ENCODE results near the gene CREB5.

DNA sequence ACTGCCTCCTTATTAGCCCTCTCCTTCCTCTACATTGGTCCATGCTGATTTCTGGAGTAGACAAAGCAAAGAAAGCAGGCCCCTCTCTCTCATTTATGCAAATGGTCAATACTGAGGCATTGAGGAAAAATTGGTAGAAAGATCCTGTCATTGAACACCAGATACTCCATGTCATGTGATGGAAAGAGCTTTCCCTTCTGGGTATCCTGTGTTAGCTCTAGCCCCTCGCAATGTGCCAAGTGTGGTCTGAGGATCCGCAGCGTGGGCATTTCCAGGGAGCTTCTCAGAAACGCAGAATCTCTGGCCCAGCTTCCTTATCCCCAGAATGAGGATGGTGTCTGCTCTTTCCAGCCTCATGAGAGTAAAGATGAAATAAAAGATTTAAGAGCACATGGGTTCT, 159.1 kb downstream of the CREB5 start:
- TF ChIP-seq CTCF (conservative IDR thresholded peaks at IDR 0.05; ENCODE audit: low read length) (no peak), EZH2phosphoT487 (IDR thresholded peaks at IDR 0.05; ENCODE audit: borderline replicate concordance) (no peak)

All from Loucy (cell line).